GM10266 (cell line): Measurements from ENCODE around the gene TCP11L2.

Experiments used
- DNase-seq: peaks from one replicate; pipeline ENCODE4 v3.0.0; 2012; ENCODE audit errors: extremely low spot score
- CTCF ChIP-seq: IDR thresholded peaks from 2 replicates; pipeline ENCODE4 v1.5.1; 2012; ENCODE audit warnings: mild to moderate bottlenecking, low read depth; ENCODE audit not compliant: control insufficient read depth, insufficient read depth; ENCODE audit errors: missing control alignments

The TCP11L2 gene

DNA sequence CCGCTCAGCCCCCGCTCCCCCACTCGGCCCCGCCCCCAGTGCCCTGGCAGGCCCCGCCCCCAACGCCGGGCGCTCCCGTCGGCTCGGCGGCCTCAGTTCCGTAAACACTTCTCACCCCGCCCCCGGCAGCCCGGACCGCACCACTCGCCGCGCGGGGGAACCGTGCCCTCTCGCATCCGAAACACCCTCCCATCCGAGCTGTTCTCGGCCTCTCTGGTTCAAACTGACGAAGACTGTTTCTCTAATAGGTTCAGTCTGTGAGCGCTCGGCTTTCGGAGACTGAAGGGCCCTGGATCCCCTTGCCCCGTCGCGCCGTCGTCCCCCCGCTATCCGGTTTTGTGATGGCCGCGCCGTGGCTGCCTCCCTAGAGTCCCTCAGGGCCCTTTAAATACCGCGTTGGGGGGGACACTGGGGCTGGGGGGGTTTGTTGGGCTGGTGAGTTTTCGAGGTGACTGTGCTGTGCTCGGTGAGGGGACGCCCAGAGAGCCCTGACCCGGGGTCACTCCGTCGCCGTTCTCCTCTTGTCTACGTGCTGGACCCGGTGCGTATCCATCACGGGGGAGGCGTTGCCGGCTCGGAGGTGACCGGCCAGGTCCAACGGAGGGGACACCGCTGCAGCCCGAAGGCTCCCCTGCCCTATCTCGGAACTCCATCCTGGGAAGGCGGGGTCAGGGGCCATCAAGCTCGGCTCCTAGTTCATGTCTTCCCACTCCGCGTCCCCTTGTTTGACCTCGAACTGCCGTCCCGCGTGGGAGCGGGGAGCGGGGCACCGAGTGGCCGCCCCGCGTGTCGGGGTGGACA is at the start of gene TCP11L2:
TSS of gene TCP11L2 (plus strand) at position 333 of the 801 bp plus-strand sequence. CDS start 8,343 bp downstream, outside the sequence.
- TF ChIP-seq CTCF = no peak
- DNase-seq = peak; percentile 94

GRCh38 chr12:106254724-106255123 is 47.8 kb upstream of the TCP11L2 start:
- no peak for TF ChIP-seq CTCF
- no peak for DNase-seq

DNA sequence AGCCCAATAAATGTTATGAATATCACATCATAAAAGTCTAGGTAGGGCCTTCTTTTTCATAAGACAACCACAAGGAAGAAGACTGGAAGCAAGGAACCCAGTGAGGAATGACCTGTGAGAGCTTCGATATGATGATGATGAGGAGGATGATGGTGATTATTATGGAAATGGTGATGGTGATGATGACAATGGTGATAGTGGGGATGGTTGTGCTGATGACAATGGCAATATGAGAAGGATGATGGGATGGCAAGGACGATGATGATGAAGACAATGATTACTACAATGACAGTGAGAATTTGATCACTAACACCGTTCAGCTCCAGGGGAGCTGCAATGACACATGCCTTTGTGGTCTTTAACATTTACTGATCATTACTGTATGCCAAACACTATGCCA is 47.0 kb upstream of the TCP11L2 start:
- no peak for TF ChIP-seq CTCF
- DNase-seq = no peak

GRCh38 chr12:106255952-106256351 is 46.6 kb upstream of the TCP11L2 start:
- DNase-seq = no peak
- no peak for TF ChIP-seq CTCF

DNA sequence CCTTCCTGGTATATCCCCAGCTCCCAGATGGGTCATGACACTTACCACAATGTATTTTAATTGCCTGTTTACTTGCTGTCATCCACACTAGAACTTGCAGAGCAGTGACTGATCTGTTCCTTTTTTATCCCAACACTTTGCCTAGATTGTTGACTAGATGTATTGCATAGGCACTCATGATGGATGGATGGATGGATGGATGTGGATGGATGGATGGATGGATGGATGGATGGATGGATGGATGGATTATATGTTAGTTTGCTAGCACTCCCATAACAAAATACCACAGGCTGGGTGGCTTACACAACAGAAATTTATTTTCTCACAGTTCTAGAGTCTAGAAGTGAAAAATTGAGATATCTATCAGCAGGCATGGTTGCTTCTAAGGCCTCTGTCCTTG is 46.0 kb upstream of the TCP11L2 start:
- DNase-seq = no peak
- no peak for TF ChIP-seq CTCF

- TF ChIP-seq CTCF = no peak
- no peak for DNase-seq
These were observed 44.3 kb upstream of the TCP11L2 start for GRCh38 chr12:106258226-106258625.

DNA sequence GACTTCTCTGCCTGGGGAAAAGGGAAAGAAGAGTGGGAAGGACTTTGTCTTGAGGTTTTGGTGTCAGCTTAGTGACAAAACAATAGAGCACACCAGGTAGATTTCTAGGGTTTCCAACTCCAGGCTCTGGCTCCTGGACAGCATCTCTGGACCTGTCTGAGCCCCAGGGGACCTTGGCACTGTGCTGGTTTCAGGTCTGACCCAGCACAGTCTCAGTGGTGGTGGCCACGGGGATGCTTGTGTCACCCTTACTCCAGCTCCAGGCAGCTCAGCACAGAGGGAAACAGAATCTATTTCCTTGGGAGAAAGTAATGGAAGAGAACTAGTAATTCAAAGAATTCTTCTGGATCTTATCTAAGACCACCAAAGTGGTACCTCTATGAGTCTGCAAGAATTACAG is 43.6 kb upstream of the TCP11L2 start:
- no peak for TF ChIP-seq CTCF
- DNase-seq = no peak
